Bladder microvascular endothelial cell (primary cell): ENCODE results near the gene GLMP. TPM values are rescaled to one million over a fixed set of nuclear protein-coding genes. Genes with fewer than 3 reads are reported as not detected.

Experiments
- total RNA-seq: library from RNA; depleted of rRNA; stranded (reverse); fragments of >200 nt; gene quantifications from 2 replicates; pipeline ENCODE4 v1.2.3, GENCODE V29; 2014

Gene GLMP
- total RNA-seq, result 36.3 and 43.7 TPM in 2 replicates

GRCh38 chr1:156295391-156295947 lies at the start of gene GLMP:
Gene GLMP (minus strand): TSS chr1:156295679. CDS start chr1:156295645, 34 bp downstream.

GRCh38 chr1:156338180-156338976 lies 42.9 kb upstream of the GLMP start, which contains the start of the genes CCT3 and TSACC:
Gene CCT3 (minus strand): TSS chr1:156338292. CDS start chr1:156338184, 108 bp downstream.
Gene TSACC (plus strand): TSS chr1:156338526. CDS start chr1:156339758, 1,232 bp downstream.

GRCh38 chr1:156298852-156299357 lies 3.4 kb upstream of the GLMP start, which contains the start of gene VHLL:
Gene VHLL (minus strand): TSS chr1:156299307. CDS start chr1:156299189, 118 bp downstream.

GRCh38 chr1:156284112-156284511 lies 11.4 kb downstream of the GLMP start, which contains the start of gene TMEM79:
Gene TMEM79 (plus strand): TSS chr1:156284325. CDS start chr1:156285227, 902 bp downstream.

GRCh38 chr1:156282479-156283222 lies 12.8 kb downstream of the GLMP start, which contains the start of gene SMG5:
Gene SMG5 (minus strand): TSS chr1:156282825. CDS start chr1:156282680, 145 bp downstream.

GRCh38 chr1:156247460-156248322 lies 47.8 kb downstream of the GLMP start, which contains the start of gene PAQR6:
Gene PAQR6 (minus strand): TSS chr1:156248056. CDS start chr1:156246731, 1,325 bp downstream.

Other genes with a start within 250 kb of the GLMP start
- 10.5 and 22.0 TPM in 2 replicates for gene UBQLN4, start 241.9 kb downstream of the GLMP start, total RNA-seq
- 55.0 and 88.2 TPM in 2 replicates for gene LAMTOR2, start 240.9 kb downstream of the GLMP start, total RNA-seq
- 0.13 TPM in 1 of 2 replicates, not detected in the other for gene RAB25, start 234.5 kb downstream of the GLMP start, total RNA-seq
- 2.4 and 12.2 TPM in 2 replicates for gene MEX3A, start 213.2 kb downstream of the GLMP start, total RNA-seq
- gene LMNA, start 181.0 kb downstream of the GLMP start, total RNA-seq, result 554 and 869 TPM in 2 replicates
- gene SEMA4A, start 142.1 kb downstream of the GLMP start, total RNA-seq, result 0.16 and 0.50 TPM in 2 replicates
- gene SLC25A44, start 101.6 kb downstream of the GLMP start, total RNA-seq, result 4.5 and 14.3 TPM in 2 replicates
- gene PMF1, start 82.7 kb downstream of the GLMP start, total RNA-seq, result 38.8 and 42.9 TPM in 2 replicates
- gene BGLAP, start 53.5 kb downstream of the GLMP start, total RNA-seq, result 0.38 TPM in 1 of 2 replicates, not detected in the other
- gene PAQR6, start 47.6 kb downstream of the GLMP start, total RNA-seq, result under 0.01 and 0.50 TPM in 2 replicates
- gene SMG5, start 12.9 kb downstream of the GLMP start, total RNA-seq, result 36.6 and 91.6 TPM in 2 replicates
- 0.81 and 2.1 TPM in 2 replicates for gene TMEM79, start 11.4 kb downstream of the GLMP start, total RNA-seq
- 0.19 TPM in 1 of 2 replicates, not detected in the other for gene VHLL, start 3.6 kb upstream of the GLMP start, total RNA-seq
- 453 and 492 TPM in 2 replicates for gene CCT3, start 42.6 kb upstream of the GLMP start, total RNA-seq
- 0.32 TPM in 1 of 2 replicates, not detected in the other for gene TSACC, start 42.8 kb upstream of the GLMP start, total RNA-seq
- gene RHBG, start 73.5 kb upstream of the GLMP start, total RNA-seq, result not detected in 2 replicates
- 4.7 and 11.6 TPM in 2 replicates for gene MEF2D, start 205.1 kb upstream of the GLMP start, total RNA-seq